HEK293 (cell line): ENCODE data around the gene TRMT10A.

ENCODE experiments used
- CTCF ChIP-seq: fragments of 450-650 bp; formaldehyde crosslinking; IDR thresholded peaks from 2 replicates; pipeline ENCODE4 v1.5.1; 2016; ENCODE audit warnings: missing biosample characterization, missing genetic modification characterization
- MYNN ChIP-seq: fragments of 450-650 bp; formaldehyde crosslinking; IDR thresholded peaks from 2 replicates; pipeline ENCODE4 v1.5.1; 2016; ENCODE audit warnings: missing biosample characterization, missing genetic modification characterization, borderline replicate concordance
- PATZ1 ChIP-seq: fragments of 450-650 bp; formaldehyde crosslinking; IDR thresholded peaks from 2 replicates; pipeline ENCODE4 v1.5.1; 2016; ENCODE audit warnings: missing biosample characterization, missing genetic modification characterization
- REST ChIP-seq: fragments of 450-650 bp; formaldehyde crosslinking; IDR thresholded peaks from 2 replicates; pipeline ENCODE4 v1.5.1; 2016; ENCODE audit warnings: missing biosample characterization, missing genetic modification characterization
- SP2 ChIP-seq: fragments of 450-650 bp; formaldehyde crosslinking; IDR thresholded peaks from 2 replicates; pipeline ENCODE4 v1.5.1; 2016; ENCODE audit warnings: missing biosample characterization, missing genetic modification characterization
- YY1 ChIP-seq: fragments of 450-650 bp; formaldehyde crosslinking; IDR thresholded peaks from 2 replicates; pipeline ENCODE4 v1.5.1; 2018; ENCODE audit warnings: missing biosample characterization, missing genetic modification characterization
- ZBTB44 ChIP-seq: fragments of 450-650 bp; IDR thresholded peaks from 2 replicates; pipeline ENCODE4 v1.5.1; 2018; ENCODE audit warnings: missing biosample characterization, mild to moderate bottlenecking, missing genetic modification characterization
- ZNF184 ChIP-seq: fragments of 450-650 bp; IDR thresholded peaks from 2 replicates; pipeline ENCODE4 v1.5.1; 2018; ENCODE audit warnings: missing biosample characterization, mild to moderate bottlenecking, missing genetic modification characterization
- ZNF274 ChIP-seq, 2 experiments: fragments of 200-500 bp in 1 of 2; fragments of 450-650 bp in 1 of 2; sonication (Bioruptor generic) in 1 of 2; formaldehyde crosslinking in 1 of 2; IDR thresholded peaks; 2 replicates each; pipeline versions ENCODE4 v1.5.1 to v1.6.1; 2014 to 2016; ENCODE audit warnings: borderline replicate concordance in 1 of 2, inconsistent platforms in 1 of 2, low read length in 1 of 2, missing biosample characterization in 1 of 2, missing genetic modification characterization in 1 of 2
- ZNF677 ChIP-seq: fragments of 450-650 bp; IDR thresholded peaks from 2 replicates; pipeline ENCODE4 v1.5.0; 2018; ENCODE audit warnings: missing biosample characterization, mild to moderate bottlenecking, missing genetic modification characterization, moderate library complexity
- TF ChIP-seq, protein P1 (sequence below): fragments of 450-650 bp; formaldehyde crosslinking; optimal IDR thresholded peaks from 2 replicates; pipeline ENCODE3; 2016; ENCODE audit warnings: missing biosample characterization, mild to moderate bottlenecking, missing genetic modification characterization

DNA sequence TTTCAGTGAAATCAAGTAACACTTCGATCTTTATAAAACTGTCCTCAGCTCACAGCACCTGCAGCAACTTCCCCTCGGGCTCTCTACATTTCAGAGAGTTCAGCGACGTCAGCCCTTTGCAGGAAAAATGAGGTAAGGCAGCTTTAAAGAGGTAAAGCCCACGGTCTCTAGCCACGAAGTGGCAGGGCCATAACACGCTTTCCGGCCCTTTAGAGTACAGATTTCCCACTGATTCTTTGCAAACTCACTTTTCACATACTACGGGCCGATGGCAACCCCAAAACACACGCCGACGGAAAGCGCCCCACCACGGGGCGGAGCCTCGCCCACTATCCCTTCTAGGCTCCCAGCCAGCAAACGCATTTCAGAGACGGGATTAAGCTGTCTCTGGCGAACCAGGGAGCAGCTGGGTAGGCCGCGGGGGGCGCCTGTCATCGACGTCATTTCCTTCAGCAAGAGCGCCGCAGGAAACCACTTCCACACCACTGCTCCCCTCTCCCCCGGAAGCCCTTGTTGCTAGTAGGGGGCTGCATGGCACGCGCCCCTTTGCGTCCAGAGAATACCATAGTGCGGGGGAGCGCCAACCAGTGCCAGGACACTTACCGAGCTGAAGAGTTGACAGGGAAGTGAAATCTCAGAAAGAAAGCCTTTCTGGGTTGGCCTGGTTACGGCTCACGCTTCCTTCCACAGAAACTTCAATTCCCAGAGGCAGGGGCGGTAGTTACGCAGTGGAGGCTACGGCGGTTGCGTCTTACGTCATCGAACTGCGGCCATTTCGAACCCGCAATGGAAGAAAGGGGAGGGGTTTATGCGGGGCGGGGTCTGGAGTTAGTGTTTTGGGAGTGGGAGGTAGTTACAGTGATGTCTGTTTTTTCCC, at the start of gene TRMT10A:
- TF ChIP-seq ZNF274 (IDR thresholded peaks at IDR 0.05; ENCODE audit: low read length) (no peak), ZNF274 (tag by site-specific recombination; IDR thresholded peaks at IDR 0.05; ENCODE audit: borderline replicate concordance) (no peak), PATZ1 (tag by site-specific recombination) (peak; percentile 78), ZNF184 (tag by site-specific recombination) (no peak), SP2 (tag by site-specific recombination) (peak; percentile 83), ZBTB44 (tag by site-specific recombination) (no peak), YY1 (tag by site-specific recombination) (peak; percentile 17; the same call in 1 of the 2 replicates), MYNN (tag by site-specific recombination) (no peak), ZNF677 (tag by site-specific recombination) (no peak), REST (tag by site-specific recombination) (no peak), CTCF (tag by site-specific recombination) (peak; percentile 50; the same call in 1 of the 2 replicates)
- TF ChIP-seq, protein P1, sequence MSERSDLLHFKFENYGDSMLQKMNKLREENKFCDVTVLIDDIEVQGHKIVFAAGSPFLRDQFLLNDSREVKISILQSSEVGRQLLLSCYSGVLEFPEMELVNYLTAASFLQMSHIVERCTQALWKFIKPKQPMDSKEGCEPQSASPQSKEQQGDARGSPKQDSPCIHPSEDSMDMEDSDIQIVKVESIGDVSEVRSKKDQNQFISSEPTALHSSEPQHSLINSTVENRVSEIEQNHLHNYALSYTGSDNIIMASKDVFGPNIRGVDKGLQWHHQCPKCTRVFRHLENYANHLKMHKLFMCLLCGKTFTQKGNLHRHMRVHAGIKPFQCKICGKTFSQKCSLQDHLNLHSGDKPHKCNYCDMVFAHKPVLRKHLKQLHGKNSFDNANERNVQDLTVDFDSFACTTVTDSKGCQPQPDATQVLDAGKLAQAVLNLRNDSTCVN: peak; percentile 15
